Upper lobe of right lung (tissue), 1 donor: ENCODE measurements around the gene CMIP. TPM values are rescaled to one million over a fixed set of nuclear protein-coding genes. Genes with fewer than 3 reads are reported as not detected.

Experiments
- ATAC-seq: fragments of 200-7000 bp; cut with Tn5 transposase; one replicate; pipeline ENCODE4 v1.9.1; 2020; ENCODE audit warnings: mild to moderate bottlenecking, moderate library complexity
- DNase-seq: peaks from one replicate; pipeline ENCODE4 v3.0.0-alpha.2; 2020
- H3K27ac ChIP-seq: fragments of 200-600 bp; one replicate; pipeline ENCODE4 v1.8.0; 2022
- H3K27me3 ChIP-seq: fragments of 200-600 bp; one replicate; pipeline ENCODE4 v1.8.0; 2022; ENCODE audit warnings: mild to moderate bottlenecking
- H3K36me3 ChIP-seq: fragments of 200-600 bp; one replicate; pipeline ENCODE4 v1.8.0; 2022
- H3K4me1 ChIP-seq: fragments of 200-600 bp; one replicate; pipeline ENCODE4 v1.8.0; 2022
- H3K4me3 ChIP-seq: fragments of 200-600 bp; one replicate; pipeline ENCODE4 v1.8.0; 2022; ENCODE audit warnings: mild to moderate bottlenecking
- H3K9me3 ChIP-seq: fragments of 200-600 bp; one replicate; pipeline ENCODE4 v1.8.0; 2022
- intact Hi-C: fragments of 100-400 bp; cut with DNase I; formaldehyde crosslinking; loops from one replicate; pipeline ENCODE4 v1.11.0; 2022
- total RNA-seq: library from RNA; stranded (reverse); fragmentation: NEBNext Ultra II Directional; extraction: Animal tissue kit (Norgen Biotek cat#: 25700); gene quantifications from one replicate; pipeline ENCODE4 v1.2.1, GENCODE V29; 2021
- TF ChIP-seq, protein P1 (sequence below): fragments of 200-600 bp; IDR thresholded peaks from one replicate; pipeline ENCODE4 v1.8.0; 2022; ENCODE audit warnings: antibody characterized with exemption
- donor health status: DM: no; HTN: yes; CAD: no; lungs with severe emphysema.

Gene CMIP
- total RNA-seq, 1 donor from 2014 or later: 73.8 TPM

DNA sequence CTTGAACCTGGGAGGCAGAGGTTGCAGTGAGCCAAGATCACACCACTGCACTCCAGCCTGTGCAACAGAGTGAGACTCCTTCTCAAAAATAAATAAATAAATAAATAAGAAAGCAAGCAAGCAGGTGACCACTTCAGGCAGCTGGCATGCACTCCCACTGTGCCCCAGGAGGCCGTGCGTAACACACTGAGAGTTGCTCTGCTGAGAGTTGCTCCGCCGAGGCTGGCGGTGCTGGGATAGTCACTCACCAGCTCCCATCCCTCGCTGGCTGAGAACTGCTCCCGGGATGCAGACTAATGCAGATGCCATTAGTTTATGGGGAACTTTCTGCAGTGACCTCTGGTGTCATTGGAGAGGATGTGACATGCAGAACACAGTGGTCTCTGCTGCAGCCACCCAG lies 228.8 kb downstream of the CMIP start:
- H3K36me3 ChIP-seq: peaks cover 58% of the 10 kb centered on the region
- intact Hi-C loops: no loop called here
- ATAC-seq (no peak), DNase-seq (no peak)
- H3K4me1 ChIP-seq: peaks cover 1% of the 10 kb centered on the region
- no peaks in the 10 kb centered on the region for H3K27me3 ChIP-seq
- TF ChIP-seq, protein P1, sequence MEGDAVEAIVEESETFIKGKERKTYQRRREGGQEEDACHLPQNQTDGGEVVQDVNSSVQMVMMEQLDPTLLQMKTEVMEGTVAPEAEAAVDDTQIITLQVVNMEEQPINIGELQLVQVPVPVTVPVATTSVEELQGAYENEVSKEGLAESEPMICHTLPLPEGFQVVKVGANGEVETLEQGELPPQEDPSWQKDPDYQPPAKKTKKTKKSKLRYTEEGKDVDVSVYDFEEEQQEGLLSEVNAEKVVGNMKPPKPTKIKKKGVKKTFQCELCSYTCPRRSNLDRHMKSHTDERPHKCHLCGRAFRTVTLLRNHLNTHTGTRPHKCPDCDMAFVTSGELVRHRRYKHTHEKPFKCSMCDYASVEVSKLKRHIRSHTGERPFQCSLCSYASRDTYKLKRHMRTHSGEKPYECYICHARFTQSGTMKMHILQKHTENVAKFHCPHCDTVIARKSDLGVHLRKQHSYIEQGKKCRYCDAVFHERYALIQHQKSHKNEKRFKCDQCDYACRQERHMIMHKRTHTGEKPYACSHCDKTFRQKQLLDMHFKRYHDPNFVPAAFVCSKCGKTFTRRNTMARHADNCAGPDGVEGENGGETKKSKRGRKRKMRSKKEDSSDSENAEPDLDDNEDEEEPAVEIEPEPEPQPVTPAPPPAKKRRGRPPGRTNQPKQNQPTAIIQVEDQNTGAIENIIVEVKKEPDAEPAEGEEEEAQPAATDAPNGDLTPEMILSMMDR: no peak
- no peak overlapping the region for H3K27ac ChIP-seq
- no peak overlapping the region for H3K4me3 ChIP-seq
- H3K9me3 ChIP-seq: no peaks in the 10 kb centered on the region

DNA sequence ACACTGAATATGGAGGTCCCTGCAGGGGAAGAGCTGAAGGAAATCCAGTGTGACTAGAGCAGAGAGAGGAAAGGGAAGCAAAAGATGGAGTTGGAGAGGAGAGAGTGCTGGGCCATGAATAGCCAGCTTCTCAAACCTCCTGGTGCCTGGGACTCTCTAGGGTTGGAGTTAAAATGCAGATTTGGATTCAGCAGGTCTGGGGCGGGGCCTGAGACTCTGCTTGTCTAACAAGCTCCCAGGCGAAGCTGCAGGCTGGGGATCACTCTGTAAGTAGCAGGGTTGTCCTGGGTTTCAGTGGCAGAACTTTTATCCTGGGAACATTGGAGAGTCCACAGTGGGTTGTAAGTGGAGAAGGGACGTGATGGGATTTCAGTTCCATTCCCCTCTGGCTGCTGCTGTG lies 231.1 kb downstream of the CMIP start:
- intact Hi-C loops: no loop called here
- H3K27ac ChIP-seq: no peak overlapping the region
- H3K36me3 ChIP-seq: peaks cover 69% of the 10 kb centered on the region
- TF ChIP-seq, protein P1: no peak
- no peaks in the 10 kb centered on the region for H3K9me3 ChIP-seq
- DNase-seq (no peak), ATAC-seq (no peak)
- H3K4me3 ChIP-seq: no peak overlapping the region
- no peaks in the 10 kb centered on the region for H3K27me3 ChIP-seq
- peaks cover 13% of the 10 kb centered on the region for H3K4me1 ChIP-seq

DNA sequence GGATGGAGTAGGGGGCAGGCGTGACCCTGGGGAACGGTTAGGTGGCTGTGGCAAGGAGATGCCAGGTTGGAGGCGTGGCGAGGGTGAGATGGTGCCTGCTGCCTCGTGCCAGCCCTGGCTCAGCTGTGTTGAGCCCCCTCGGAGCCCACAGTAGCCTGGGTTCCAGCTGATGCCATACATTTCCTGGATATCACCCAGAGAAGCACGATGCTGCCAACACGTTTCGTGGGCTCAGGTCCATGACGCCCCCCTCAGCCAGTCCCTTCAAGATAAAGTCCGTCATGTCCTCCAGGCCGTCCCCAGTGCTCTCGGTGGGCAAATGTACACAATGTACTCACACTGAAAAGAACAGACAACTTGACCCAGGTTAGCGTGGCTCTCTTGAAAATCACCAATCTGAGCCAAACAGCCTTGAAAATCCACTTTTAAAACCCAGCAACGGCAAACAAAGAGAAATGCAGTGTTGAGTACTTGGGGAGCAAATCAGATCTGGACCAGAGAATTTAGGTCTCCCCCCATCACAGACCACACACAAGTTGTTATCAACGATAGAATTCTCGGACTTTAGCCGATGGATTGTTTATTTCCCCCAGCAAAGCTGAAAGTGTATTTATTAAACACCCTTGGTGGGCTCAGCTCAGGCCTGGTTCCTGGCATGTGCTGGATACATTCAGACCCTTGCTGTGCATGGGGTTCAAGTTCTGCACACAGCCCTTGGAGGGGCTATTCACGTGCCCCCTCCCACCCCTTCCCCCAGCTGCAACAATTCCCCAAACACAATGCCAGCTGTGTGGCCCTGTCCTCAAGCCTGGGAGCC lies 231.7 kb downstream of the CMIP start:
- Histone ChIP-seq H3K36me3 (peaks cover 69% of the 10 kb centered on the region), H3K4me1 (peaks cover 17% of the 10 kb centered on the region), H3K27ac (no peak overlapping the region), H3K4me3 (no peak overlapping the region), H3K27me3 (no peaks in the 10 kb centered on the region), H3K9me3 (no peaks in the 10 kb centered on the region)
- intact Hi-C loops: no loop called here
- ATAC-seq (no peak), DNase-seq (no peak)
- TF ChIP-seq, protein P1: no peak

DNA sequence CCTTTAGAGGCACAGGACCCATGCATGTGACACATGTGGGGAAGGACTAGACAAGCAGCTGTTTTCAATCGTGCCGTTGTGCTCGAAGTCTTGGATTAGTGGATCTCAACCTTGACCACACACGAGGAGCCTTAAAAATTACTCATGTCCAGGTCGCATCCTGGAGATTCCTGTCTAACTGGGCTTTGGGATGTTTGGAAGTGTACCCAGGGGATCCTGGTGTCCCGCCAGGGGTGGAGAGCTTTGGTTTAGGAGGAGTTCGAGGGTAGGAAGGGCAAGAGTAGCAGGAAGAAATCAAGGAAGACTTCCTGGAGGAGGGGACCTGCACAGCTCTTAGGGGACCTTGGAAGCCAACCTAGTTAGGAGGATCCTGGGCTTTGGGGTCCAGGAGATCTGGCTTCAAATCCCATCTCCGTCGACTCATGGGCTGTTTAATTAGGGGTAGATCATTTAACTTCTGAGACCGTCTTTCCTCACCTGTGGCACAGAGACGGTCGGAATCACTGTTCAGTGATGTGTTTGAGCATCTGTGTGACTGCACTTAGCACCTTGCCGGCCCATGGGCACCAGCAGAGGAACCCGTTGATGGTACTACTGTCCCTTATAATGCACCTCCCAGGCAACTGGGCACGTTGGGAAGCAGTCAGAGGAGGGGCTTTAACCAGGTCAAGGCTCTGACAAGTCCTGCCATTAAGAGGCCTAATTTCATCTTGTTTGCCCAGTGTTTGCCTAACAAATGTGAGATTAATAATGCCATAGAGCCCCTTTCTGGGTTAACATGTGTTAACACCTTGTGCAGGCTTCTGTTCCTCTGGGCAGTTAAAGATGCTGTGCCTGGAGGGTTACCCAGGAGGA lies 232.5 kb downstream of the CMIP start:
- no peaks in the 10 kb centered on the region for H3K27me3 ChIP-seq
- no peak overlapping the region for H3K4me3 ChIP-seq
- ATAC-seq (no peak), DNase-seq (no peak)
- H3K4me1 ChIP-seq: peaks cover 17% of the 10 kb centered on the region
- H3K36me3 ChIP-seq: peaks cover 64% of the 10 kb centered on the region
- intact Hi-C loops: no loop called here
- H3K9me3 ChIP-seq: no peaks in the 10 kb centered on the region
- TF ChIP-seq, protein P1: no peak
- no peak overlapping the region for H3K27ac ChIP-seq

DNA sequence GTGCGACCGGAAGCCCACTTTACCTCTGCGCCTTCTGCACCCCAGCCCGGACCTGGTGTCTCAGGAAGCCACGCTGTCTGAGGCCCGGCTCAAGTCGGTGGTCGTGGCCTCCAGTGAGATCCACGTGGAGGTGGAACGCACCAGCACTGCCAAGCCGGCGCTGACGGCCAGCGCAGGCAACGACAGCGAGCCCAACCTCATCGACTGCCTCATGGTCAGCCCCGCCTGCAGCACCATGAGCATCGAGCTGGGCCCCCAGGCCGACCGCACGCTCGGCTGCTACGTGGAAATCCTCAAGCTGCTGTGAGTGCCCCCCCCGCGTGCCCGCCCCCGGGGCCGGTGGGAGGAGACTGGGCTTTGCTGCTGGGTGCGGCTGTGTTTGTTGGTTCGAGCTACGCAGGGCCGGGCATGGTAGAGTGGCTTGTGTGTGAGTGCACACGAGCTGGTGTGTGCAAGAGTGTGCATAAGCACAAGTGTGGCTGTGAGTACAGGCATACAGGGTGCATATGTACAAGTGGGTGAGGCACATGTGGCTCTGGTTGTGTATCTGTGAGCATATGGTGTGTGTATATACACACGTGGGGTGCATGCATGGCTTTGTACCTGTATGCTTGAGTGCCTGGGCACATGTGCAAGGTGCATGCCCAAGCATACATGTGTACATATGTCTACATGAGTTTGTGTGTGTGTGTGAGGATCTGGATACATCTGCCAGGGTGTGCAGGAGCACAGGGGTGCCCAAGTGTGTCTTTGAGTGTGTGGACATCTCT lies 233.9 kb downstream of the CMIP start:
- Histone ChIP-seq H3K4me1 (peaks cover 17% of the 10 kb centered on the region), H3K27ac (no peak overlapping the region), H3K27me3 (no peaks in the 10 kb centered on the region), H3K4me3 (no peak overlapping the region), H3K36me3 (peaks cover 51% of the 10 kb centered on the region), H3K9me3 (no peaks in the 10 kb centered on the region)
- ATAC-seq (no peak), DNase-seq (no peak)
- intact Hi-C loops: no loop called here
- TF ChIP-seq, protein P1: no peak
